ENCODE data around the gene EML2.

The EML2 gene

DNA sequence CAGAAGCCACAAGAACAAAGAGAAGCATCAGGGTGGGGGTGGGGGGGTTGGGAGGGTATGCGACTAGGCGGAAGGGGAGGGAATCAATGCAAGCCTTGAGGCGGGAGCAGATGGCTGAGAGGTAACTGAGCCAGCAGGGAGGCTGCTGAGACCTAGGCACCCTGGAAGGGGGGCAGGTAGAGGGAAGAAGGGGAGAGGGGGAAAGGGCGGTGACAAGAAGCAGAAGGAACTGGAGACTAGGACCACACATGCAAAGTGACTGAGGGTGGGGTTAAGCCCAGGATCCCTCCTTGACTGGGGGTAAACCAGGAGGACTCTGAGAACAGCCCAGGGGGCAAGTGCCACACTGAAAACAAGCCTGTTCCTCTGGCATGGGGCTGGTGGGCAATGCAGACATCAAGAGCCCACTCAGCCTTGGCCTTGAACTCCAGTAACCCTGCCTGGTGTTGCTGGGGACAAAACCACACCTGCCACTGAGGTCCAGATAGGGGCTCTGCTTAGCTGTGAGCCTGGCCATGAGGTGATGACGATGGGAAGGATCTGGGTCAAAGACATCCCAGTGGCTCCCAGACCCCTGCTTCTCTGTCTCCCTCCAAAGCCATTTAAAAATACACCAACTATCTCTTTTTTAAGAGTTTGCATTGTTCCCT lies 74.9 kb downstream of the EML2 start:
- peaks cover 19% of the 10 kb centered on the region; the same call in 1 of the 2 replicates for H3K79me2 ChIP-seq (ENCODE audit: insufficient read depth, low read length)
- H3K9ac ChIP-seq (ENCODE audit: low read depth, low read length) = no peak overlapping the region
- H2AFZ ChIP-seq (ENCODE audit: low read depth, low read length) = no peak overlapping the region
- no peak overlapping the region for H3K4me3 ChIP-seq (ENCODE audit: low read depth in 1 of 2, low read length in 2 of 2)
- no peak overlapping the region for H3K4me2 ChIP-seq (ENCODE audit: insufficient read depth, low read length)
- H3K9me3 ChIP-seq (ENCODE audit: insufficient read depth, low read length, severe bottlenecking) = no peaks in the 10 kb centered on the region
- H3K36me3 ChIP-seq (ENCODE audit: insufficient read depth, low read length) = no peaks in the 10 kb centered on the region
- peaks cover 6% of the 10 kb centered on the region; the same call in 1 of the 2 replicates for H4K20me1 ChIP-seq (ENCODE audit: insufficient read depth, low read length)
- no peaks in the 10 kb centered on the region for H3K4me1 ChIP-seq (ENCODE audit: insufficient read depth, low read length)
- 0 out of 3 replicates have a peak, but pooled peaks have one; percentile 27 for ATAC-seq (ENCODE audit: insufficient read depth, low read depth)
- DNase-seq = no peak
- TF ChIP-seq, protein P1, sequence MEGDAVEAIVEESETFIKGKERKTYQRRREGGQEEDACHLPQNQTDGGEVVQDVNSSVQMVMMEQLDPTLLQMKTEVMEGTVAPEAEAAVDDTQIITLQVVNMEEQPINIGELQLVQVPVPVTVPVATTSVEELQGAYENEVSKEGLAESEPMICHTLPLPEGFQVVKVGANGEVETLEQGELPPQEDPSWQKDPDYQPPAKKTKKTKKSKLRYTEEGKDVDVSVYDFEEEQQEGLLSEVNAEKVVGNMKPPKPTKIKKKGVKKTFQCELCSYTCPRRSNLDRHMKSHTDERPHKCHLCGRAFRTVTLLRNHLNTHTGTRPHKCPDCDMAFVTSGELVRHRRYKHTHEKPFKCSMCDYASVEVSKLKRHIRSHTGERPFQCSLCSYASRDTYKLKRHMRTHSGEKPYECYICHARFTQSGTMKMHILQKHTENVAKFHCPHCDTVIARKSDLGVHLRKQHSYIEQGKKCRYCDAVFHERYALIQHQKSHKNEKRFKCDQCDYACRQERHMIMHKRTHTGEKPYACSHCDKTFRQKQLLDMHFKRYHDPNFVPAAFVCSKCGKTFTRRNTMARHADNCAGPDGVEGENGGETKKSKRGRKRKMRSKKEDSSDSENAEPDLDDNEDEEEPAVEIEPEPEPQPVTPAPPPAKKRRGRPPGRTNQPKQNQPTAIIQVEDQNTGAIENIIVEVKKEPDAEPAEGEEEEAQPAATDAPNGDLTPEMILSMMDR (IDR thresholded peaks at IDR 0.05; ENCODE audit: borderline replicate concordance, extremely low read depth, low read length, poor library complexity, severe bottlenecking) = no peak
- no peak for TF ChIP-seq EZH2 (IDR thresholded peaks at IDR 0.05; ENCODE audit: borderline replicate concordance, low read depth, low read length, severe bottlenecking)
- H3K27me3 ChIP-seq (ENCODE audit: insufficient read depth, low read length, poor library complexity) = no peaks in the 10 kb centered on the region
- H3K27ac ChIP-seq (ENCODE audit: low read length) = no peak overlapping the region

- no peaks in the 10 kb centered on the region for H3K27me3 ChIP-seq (ENCODE audit: insufficient read depth, low read length, poor library complexity)
- no peak overlapping the region for H2AFZ ChIP-seq (ENCODE audit: low read depth, low read length)
- no peak overlapping the region for H3K4me3 ChIP-seq (ENCODE audit: low read depth in 1 of 2, low read length in 2 of 2)
- H3K9ac ChIP-seq (ENCODE audit: low read depth, low read length) = no peak overlapping the region
- H3K4me1 ChIP-seq (ENCODE audit: insufficient read depth, low read length) = no peaks in the 10 kb centered on the region
- DNase-seq (no peak), ATAC-seq (ENCODE audit: insufficient read depth, low read depth) (no peak)
- H3K79me2 ChIP-seq (ENCODE audit: insufficient read depth, low read length) = peaks cover 11% of the 10 kb centered on the region; the same call in 1 of the 2 replicates
- H3K36me3 ChIP-seq (ENCODE audit: insufficient read depth, low read length) = no peaks in the 10 kb centered on the region
- no peak overlapping the region for H3K4me2 ChIP-seq (ENCODE audit: insufficient read depth, low read length)
- no peaks in the 10 kb centered on the region for H3K9me3 ChIP-seq (ENCODE audit: insufficient read depth, low read length, severe bottlenecking)
- H4K20me1 ChIP-seq (ENCODE audit: insufficient read depth, low read length) = peaks cover 11% of the 10 kb centered on the region
- no peak overlapping the region for H3K27ac ChIP-seq (ENCODE audit: low read length)
- no peak for TF ChIP-seq EZH2 (IDR thresholded peaks at IDR 0.05; ENCODE audit: borderline replicate concordance, low read depth, low read length, severe bottlenecking)
- TF ChIP-seq, protein P1 (IDR thresholded peaks at IDR 0.05; ENCODE audit: borderline replicate concordance, extremely low read depth, low read length, poor library complexity, severe bottlenecking) = no peak
Observed at GRCh38 chr19:45560686-45561085, 78.5 kb downstream of the EML2 start.

- Histone ChIP-seq H3K9me3 (ENCODE audit: insufficient read depth, low read length, severe bottlenecking) (no peaks in the 10 kb centered on the region), H3K4me1 (ENCODE audit: insufficient read depth, low read length) (no peaks in the 10 kb centered on the region), H2AFZ (ENCODE audit: low read depth, low read length) (no peak overlapping the region), H3K27me3 (ENCODE audit: insufficient read depth, low read length, poor library complexity) (no peaks in the 10 kb centered on the region), H3K9ac (ENCODE audit: low read depth, low read length) (no peak overlapping the region), H3K4me2 (ENCODE audit: insufficient read depth, low read length) (no peak overlapping the region), H4K20me1 (ENCODE audit: insufficient read depth, low read length) (peaks cover 11% of the 10 kb centered on the region), H3K4me3 (ENCODE audit: low read depth in 1 of 2, low read length in 2 of 2) (no peak overlapping the region), H3K79me2 (ENCODE audit: insufficient read depth, low read length) (peaks cover 11% of the 10 kb centered on the region; the same call in 1 of the 2 replicates), H3K36me3 (ENCODE audit: insufficient read depth, low read length) (no peaks in the 10 kb centered on the region), H3K27ac (ENCODE audit: low read length) (no peak overlapping the region)
- TF ChIP-seq EZH2 (IDR thresholded peaks at IDR 0.05; ENCODE audit: borderline replicate concordance, low read depth, low read length, severe bottlenecking) = no peak
- TF ChIP-seq, protein P1 (IDR thresholded peaks at IDR 0.05; ENCODE audit: borderline replicate concordance, extremely low read depth, low read length, poor library complexity, severe bottlenecking) = no peak
- DNase-seq = no peak
- no peak for ATAC-seq (ENCODE audit: insufficient read depth, low read depth)
Observed at GRCh38 chr19:45560038-45560437, 79.2 kb downstream of the EML2 start.
